Adrenal gland (tissue), 5 donors: Measurements from ENCODE around the gene PRKRIP1.

Source experiments
- CTCF ChIP-seq, 6 experiments: fragments of 450-650 bp in 4 of 6; fragments of 200-600 bp in 2 of 6; sonication (generic) in 1 of 6; IDR thresholded peaks; 1 replicate in 5 of 6; 2 replicates in 1 of 6; pipeline versions ENCODE4 v1.5.1 to v1.8.0; 2016 to 2021; ENCODE audit warnings: antibody characterized with exemption in 6 of 6, mild to moderate bottlenecking in 2 of 6, moderate library complexity in 1 of 6
- POLR2A ChIP-seq, 2 donors: fragments of 450-650 bp; IDR thresholded peaks; one replicate each; pipeline ENCODE4 v1.6.1; 2017; ENCODE audit warnings: antibody characterized with exemption in 2 of 2, mild to moderate bottlenecking in 2 of 2, moderate library complexity in 1 of 2
- donor health status: DM: no; HTN: no; CAD: no.

GRCh38 chr7:102392330-102392729, 3.8 kb upstream of the PRKRIP1 start:
- no peak for TF ChIP-seq CTCF (IDR thresholded peaks at IDR 0.05)
- no peak for TF ChIP-seq POLR2A (IDR thresholded peaks at IDR 0.05)
